SK-N-SH (cell line): ENCODE results near the gene SNX33. TPM values are rescaled to one million over a fixed set of nuclear protein-coding genes. Genes with fewer than 3 reads are reported as not detected.

ENCODE experiments used
- CTCF ChIA-PET: fragments of 300-600, 350-600 bp; formaldehyde crosslinking; extraction: SDS; loops from one replicate; lab custom pipeline; 2021; lab: Yijun Ruan, JAX
- POLR2A ChIA-PET: fragments of 350-600 bp; sonication (Branson Sonifier 250); formaldehyde crosslinking; extraction: SDS; loops from one replicate; lab custom pipeline; 2020; ENCODE audit warnings: antibody characterized with exemption, inconsistent platforms; lab: Yijun Ruan, JAX
- DNase-seq: peaks from one replicate; pipeline ENCODE4 v3.0.0; 2012
- H2AFZ ChIP-seq: fragments of 200-600 bp; sonication (generic); 2 replicates; pipeline ENCODE4 v1.8.1; 2016; ENCODE audit warnings: antibody characterized with exemption, mild to moderate bottlenecking, low read depth
- H3F3A ChIP-seq: fragments of 200-600 bp; sonication (generic); replicated peaks from 2 replicates; pipeline ENCODE3; 2016; ENCODE audit warnings: antibody characterized with exemption, mild to moderate bottlenecking; ENCODE audit not compliant: insufficient read depth
- H3K27ac ChIP-seq, 2 experiments: fragments of 200-500 bp in 1 of 2; fragments of 200-600 bp in 1 of 2; sonication (Bioruptor generic) in 1 of 2; sonication (generic), shearing (Covaris generic) in 1 of 2; 2 replicates each; pipeline versions ENCODE4 v1.5.1 to v1.6.1; 2014 to 2016; ENCODE audit warnings: low read depth in 2 of 2, inconsistent platforms in 1 of 2, low read length in 1 of 2, mild to moderate bottlenecking in 1 of 2, mixed read lengths in 1 of 2
- H3K27me3 ChIP-seq: fragments of 200-600 bp; sonication (generic), shearing (Covaris generic); 2 replicates; pipeline ENCODE4 v1.6.1; 2016; ENCODE audit warnings: mixed run types; ENCODE audit not compliant: insufficient read depth
- H3K36me3 ChIP-seq, 2 experiments: fragments of 200-500 bp in 1 of 2; fragments of 200-600 bp in 1 of 2; sonication (Bioruptor generic) in 1 of 2; sonication (generic) in 1 of 2; replicated peaks in 1 of 2; 2 replicates each; pipeline versions ENCODE3 to v1.5.1; 2014 to 2016; ENCODE audit warnings: low read length in 1 of 2, mild to moderate bottlenecking in 1 of 2; ENCODE audit not compliant: insufficient read depth in 2 of 2, control insufficient read depth in 1 of 2
- H3K4me1 ChIP-seq, 2 experiments: fragments of 200-500 bp in 1 of 2; fragments of 200-600 bp in 1 of 2; sonication (Bioruptor generic) in 1 of 2; sonication (generic), shearing (Covaris generic) in 1 of 2; 2 replicates each; pipeline versions ENCODE4 v1.5.1 to v1.6.1; 2014 to 2016; ENCODE audit warnings: low read depth in 1 of 2, low read length in 1 of 2, mixed run types in 1 of 2; ENCODE audit not compliant: insufficient read depth in 2 of 2, control insufficient read depth in 1 of 2
- H3K4me2 ChIP-seq: fragments of 200-600 bp; sonication (generic), shearing (Covaris generic); 2 replicates; pipeline ENCODE4 v1.6.1; 2017; ENCODE audit warnings: mixed run types
- H3K4me3 ChIP-seq, 2 experiments: fragments of 200-500 bp in 1 of 2; fragments of 200-600 bp in 1 of 2; sonication (Bioruptor generic) in 1 of 2; sonication (generic), shearing (Covaris generic) in 1 of 2; 2 replicates each; pipeline versions ENCODE4 v1.5.1 to v1.8.1; 2014 to 2016; ENCODE audit warnings: low read depth in 2 of 2, inconsistent platforms in 1 of 2, low read length in 1 of 2, mild to moderate bottlenecking in 1 of 2, mixed read lengths in 1 of 2, moderate library complexity in 1 of 2
- H3K79me2 ChIP-seq: fragments of 200-600 bp; sonication (generic); 2 replicates; pipeline ENCODE4 v1.8.1; 2017; ENCODE audit warnings: mild to moderate bottlenecking; ENCODE audit not compliant: insufficient read depth
- H3K9ac ChIP-seq: fragments of 200-600 bp; sonication (generic); 2 replicates; pipeline ENCODE4 v1.6.1; 2017; ENCODE audit warnings: mixed run types
- H3K9me2 ChIP-seq: fragments of 200-600 bp; sonication (generic); 2 replicates; pipeline ENCODE4 v1.6.1; 2017; ENCODE audit warnings: mixed run types
- H3K9me3 ChIP-seq: fragments of 200-600 bp; sonication (generic); 2 replicates; pipeline ENCODE4 v1.6.1; 2017; ENCODE audit warnings: mixed run types, mild to moderate bottlenecking, moderate library complexity
- H4K20me1 ChIP-seq: fragments of 200-600 bp; sonication (generic); 2 replicates; pipeline ENCODE4 v1.6.1; 2017; ENCODE audit warnings: mild to moderate bottlenecking, mixed run types; ENCODE audit not compliant: insufficient read depth
- CTCF ChIP-seq: fragments of 200-600 bp; sonication (generic); IDR thresholded peaks from 2 replicates; pipeline ENCODE4 v1.6.1; 2017; ENCODE audit warnings: antibody characterized with exemption, mild to moderate bottlenecking, moderate library complexity
- EP300 ChIP-seq, 2 experiments: IDR thresholded peaks; 2 replicates each; pipeline versions ENCODE4 v1.4.0 to v1.6.1; 2012; ENCODE audit warnings: borderline replicate concordance in 1 of 2, low read depth in 1 of 2, low read length in 1 of 2
- FOSL2 ChIP-seq: IDR thresholded peaks from 2 replicates; pipeline ENCODE4 v1.4.0; 2012; ENCODE audit warnings: low read depth, mild to moderate bottlenecking, moderate library complexity, borderline replicate concordance
- GABPA ChIP-seq: IDR thresholded peaks from 2 replicates; pipeline ENCODE4 v1.4.0; 2012; ENCODE audit warnings: low read depth, mild to moderate bottlenecking
- MAX ChIP-seq: IDR thresholded peaks from 2 replicates; pipeline ENCODE4 v1.4.0; 2012; ENCODE audit warnings: low read depth
- MEF2A ChIP-seq: IDR thresholded peaks from 2 replicates; pipeline ENCODE4 v1.4.0; 2012; ENCODE audit warnings: low read depth, borderline replicate concordance
- MXI1 ChIP-seq: IDR thresholded peaks from 2 replicates; pipeline ENCODE4 v1.6.1; 2012; ENCODE audit warnings: mild to moderate bottlenecking, low read depth, low read length, improper control_type of control experiment
- NFIC ChIP-seq: IDR thresholded peaks from 2 replicates; pipeline ENCODE4 v1.4.0; 2012; ENCODE audit warnings: borderline replicate concordance
- PBX3 ChIP-seq: IDR thresholded peaks from 2 replicates; pipeline ENCODE4; 2012
- POLR2AphosphoS5 ChIP-seq: IDR thresholded peaks from 2 replicates; pipeline ENCODE4 v1.6.1; 2012; ENCODE audit warnings: low read depth, low read length
- RAD21 ChIP-seq: IDR thresholded peaks from 2 replicates; pipeline ENCODE4 v1.6.1; 2012; ENCODE audit warnings: mild to moderate bottlenecking, low read length
- RCOR1 ChIP-seq: fragments of 150-350 bp; IDR thresholded peaks from 2 replicates; pipeline ENCODE4 v1.6.1; 2017; ENCODE audit warnings: antibody characterized with exemption, low read length
- RXRA ChIP-seq: IDR thresholded peaks from 2 replicates; pipeline ENCODE4 v1.4.0; 2012; ENCODE audit warnings: low read depth, mild to moderate bottlenecking, borderline replicate concordance
- SMC3 ChIP-seq: IDR thresholded peaks from 2 replicates; pipeline ENCODE4 v1.6.1; 2012; ENCODE audit warnings: low read depth, low read length, improper control_type of control experiment
- TAF1 ChIP-seq: IDR thresholded peaks from 2 replicates; pipeline ENCODE4 v1.6.1; 2012; ENCODE audit warnings: low read depth, mild to moderate bottlenecking, low read length, moderate library complexity, borderline replicate concordance
- TCF12 ChIP-seq: IDR thresholded peaks from 2 replicates; pipeline ENCODE4 v1.4.0; 2012
- USF2 ChIP-seq: fragments of 150-350 bp; IDR thresholded peaks from 2 replicates; pipeline ENCODE4 v1.6.1; 2017; ENCODE audit warnings: antibody characterized with exemption, low read length, low read depth, borderline replicate concordance
- YY1 ChIP-seq: IDR thresholded peaks from 2 replicates; pipeline ENCODE4 v1.4.0; 2012; ENCODE audit warnings: low read depth, mild to moderate bottlenecking
- WGBS: methylation state at CpG from one replicate; pipeline ENCODE4 v1.1.6; 2017; ENCODE audit warnings: low lambda C conversion rate; 5-methylcytosine and 5-hydroxymethylcytosine counted together
- polyA plus RNA-seq, 3 experiments: library from polyadenylated mRNA; depleted of rRNA; stranded (reverse); fragments of >200 nt; gene quantifications; 2 replicates each; pipeline ENCODE4 v1.2.3, GENCODE V29; 2012

SNX33 gene
- polyA plus RNA-seq, 1 of the 3 experiments (the other 2 are of a cell fraction), result 7.7 TPM

GRCh38 chr15:75641179-75641503 is 6.6 kb upstream of the SNX33 start:
- TF ChIP-seq FOSL2, result no peak
- TF ChIP-seq RAD21, result no peak
- no peak for TF ChIP-seq GABPA
- no peak for TF ChIP-seq CTCF
- TF ChIP-seq PBX3, result no peak
- TF ChIP-seq MEF2A, result no peak
- TF ChIP-seq MAX, result no peak
- TF ChIP-seq NFIC, result no peak
- no peak for TF ChIP-seq YY1
- no peak for TF ChIP-seq POLR2AphosphoS5
- TF ChIP-seq MXI1, result no peak
- no peak; the same call in 1 of the 2 replicates for TF ChIP-seq RCOR1
- no peak for TF ChIP-seq RXRA
- TF ChIP-seq USF2, result no peak
- no peak for TF ChIP-seq EP300 (IDR thresholded peaks at IDR 0.05; ENCODE audit: borderline replicate concordance in 1 of 2, low read depth in 1 of 2, low read length in 1 of 2)
- TF ChIP-seq TAF1, result no peak
- no peak for TF ChIP-seq SMC3
- no peak for TF ChIP-seq TCF12
- Histone ChIP-seq H3K27ac (peak overlapping the region; percentile 87 to 92; a peak in 3 of 4 replicates), H3K79me2 (peaks cover 45% of the 10 kb centered on the region), H3K9me2 (no peaks in the 10 kb centered on the region), H3K36me3 (peaks cover 0 to 5% of the 10 kb centered on the region in 2 experiments), H3K4me1 (peaks cover 11% of the 10 kb centered on the region in 2 experiments; a peak in 2 of 4 replicates), H3K4me3 (peak overlapping the region in 1 of 2 experiments; percentile 76; a peak in 2 of 4 replicates), H3K9me3 (no peaks in the 10 kb centered on the region), H3F3A (peaks cover 31% of the 10 kb centered on the region), H2AFZ (peak overlapping the region; percentile 61; the same call in 1 of the 2 replicates), H3K4me2 (peak overlapping the region; percentile 91), H3K27me3 (no peaks in the 10 kb centered on the region), H4K20me1 (peaks cover 20% of the 10 kb centered on the region), H3K9ac (peak overlapping the region; percentile 83)
- no peak for DNase-seq
- POLR2A ChIA-PET, result interaction anchor here (1.9 to 2.5 kb wide), 4 partner anchors 15 to 273 kb away, joined by 10 to 31 read pairs (median 16); partner anchors contain the start of genes MAN2C1 and SNUPN
- WGBS, result 50% methylated on average over 4 of the region's 4 CpGs
- CTCF ChIA-PET, result interaction anchor here (1.0 to 4.0 kb wide), 12 partner anchors 10 to 273 kb away, joined by 3 to 27 read pairs (median 4); partner anchors contain the start of genes MAN2C1, SIN3A and SNUPN
